ENCODE results near the gene GPC2.
"Not testable (repeated sequence)": the region's sequence is repeated elsewhere in the genome, so short reads cannot be mapped to it uniquely, and the experiment has no call there.

Gene GPC2

GRCh38 chr7:100132697-100133151 lies 44.5 kb downstream of the GPC2 start:
- TF ChIP-seq ZNF274 (IDR thresholded peaks at IDR 0.05; ENCODE audit: low read depth, low read length), result no peak
- no peak overlapping the region for H3K4me3 ChIP-seq (ENCODE audit: low read length)

- TF ChIP-seq ZNF274 (IDR thresholded peaks at IDR 0.05; ENCODE audit: low read depth, low read length), result no peak
- no peak overlapping the region for H3K4me3 ChIP-seq (ENCODE audit: low read length)
These were observed 45.1 kb downstream of the GPC2 start for GRCh38 chr7:100132126-100132525.

GRCh38 chr7:100130608-100131453 lies 46.4 kb downstream of the GPC2 start:
- TF ChIP-seq ZNF274 (IDR thresholded peaks at IDR 0.05; ENCODE audit: low read depth, low read length), result no peak
- H3K4me3 ChIP-seq (ENCODE audit: low read length), result no peak overlapping the region

- not testable (repeated sequence) for H3K4me3 ChIP-seq (ENCODE audit: low read length)
These were observed 47.0 kb downstream of the GPC2 start for GRCh38 chr7:100130220-100130607.

- H3K4me3 ChIP-seq (ENCODE audit: low read length), result no peak overlapping the region
- no peak for TF ChIP-seq ZNF274 (IDR thresholded peaks at IDR 0.05; ENCODE audit: low read depth, low read length)
These were observed 48.6 kb downstream of the GPC2 start for GRCh38 chr7:100128637-100128963.

- H3K4me3 ChIP-seq (ENCODE audit: low read length), result peak overlapping the region; percentile 86; the same call in 1 of the 2 replicates
- no peak for TF ChIP-seq ZNF274 (IDR thresholded peaks at IDR 0.05; ENCODE audit: low read depth, low read length)
These were observed 49.1 kb downstream of the GPC2 start for GRCh38 chr7:100127866-100128636.

GRCh38 chr7:100126931-100127865 lies 50.0 kb downstream of the GPC2 start, which contains the start of gene MBLAC1:
MBLAC1 (plus strand) TSS chr7:100126967; CDS start chr7:100127396, 429 bp downstream.
- TF ChIP-seq ZNF274 (IDR thresholded peaks at IDR 0.05; ENCODE audit: low read depth, low read length), result no peak
- H3K4me3 ChIP-seq (ENCODE audit: low read length), result peak within 1 kb of the TSS; percentile 86

GRCh38 chr7:100126239-100126930 lies 50.8 kb downstream of the GPC2 start:
- TF ChIP-seq ZNF274 (IDR thresholded peaks at IDR 0.05; ENCODE audit: low read depth, low read length), result no peak
- peak overlapping the region; percentile 86 for H3K4me3 ChIP-seq (ENCODE audit: low read length)

GRCh38 chr7:100124301-100125230 lies 52.6 kb downstream of the GPC2 start:
- no peak for TF ChIP-seq ZNF274 (IDR thresholded peaks at IDR 0.05; ENCODE audit: low read depth, low read length)
- no peak overlapping the region for H3K4me3 ChIP-seq (ENCODE audit: low read length)

GRCh38 chr7:100122568-100122967 lies 54.6 kb downstream of the GPC2 start:
- H3K4me3 ChIP-seq (ENCODE audit: low read length), result no peak overlapping the region
- TF ChIP-seq ZNF274 (IDR thresholded peaks at IDR 0.05; ENCODE audit: low read depth, low read length), result no peak

- no peak overlapping the region for H3K4me3 ChIP-seq (ENCODE audit: low read length)
- TF ChIP-seq ZNF274 (IDR thresholded peaks at IDR 0.05; ENCODE audit: low read depth, low read length), result no peak
These were observed 55.1 kb downstream of the GPC2 start for GRCh38 chr7:100122067-100122466.

- no peak for TF ChIP-seq ZNF274 (IDR thresholded peaks at IDR 0.05; ENCODE audit: low read depth, low read length)
- H3K4me3 ChIP-seq (ENCODE audit: low read length), result peak overlapping the region; percentile 68; the same call in 1 of the 2 replicates
These were observed 56.5 kb downstream of the GPC2 start for GRCh38 chr7:100120733-100121036.
